Activated T-cell treated with anti-CD3 and anti-CD28 coated beads for 1 hour (primary cell): ENCODE measurements around the gene HEATR1.

Experiments
- DNase-seq: peaks from one replicate; pipeline ENCODE4 v3.0.0-alpha.2; 2020; ENCODE audit warnings: low read depth

HEATR1 gene

DNA sequence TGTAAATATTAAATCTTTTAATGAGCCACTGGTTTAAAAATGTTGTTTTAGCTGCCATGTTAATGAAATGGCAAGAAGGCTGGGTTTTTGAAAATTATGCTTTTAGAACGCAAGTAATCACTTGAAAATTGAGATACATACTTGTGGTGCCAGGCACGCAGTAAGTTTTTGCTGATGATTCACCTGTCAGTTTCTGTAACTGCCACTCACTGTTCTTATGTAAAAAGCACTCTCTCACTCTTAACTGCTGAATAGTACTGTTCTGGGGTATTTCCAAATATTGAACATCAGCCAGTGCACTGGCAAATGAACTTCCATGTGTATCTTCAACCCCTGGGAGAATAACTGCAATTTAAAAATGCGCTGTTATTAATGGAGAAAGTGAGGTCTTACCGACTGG lies 62.6 kb downstream of the HEATR1 start:
- no peak for DNase-seq

DNA sequence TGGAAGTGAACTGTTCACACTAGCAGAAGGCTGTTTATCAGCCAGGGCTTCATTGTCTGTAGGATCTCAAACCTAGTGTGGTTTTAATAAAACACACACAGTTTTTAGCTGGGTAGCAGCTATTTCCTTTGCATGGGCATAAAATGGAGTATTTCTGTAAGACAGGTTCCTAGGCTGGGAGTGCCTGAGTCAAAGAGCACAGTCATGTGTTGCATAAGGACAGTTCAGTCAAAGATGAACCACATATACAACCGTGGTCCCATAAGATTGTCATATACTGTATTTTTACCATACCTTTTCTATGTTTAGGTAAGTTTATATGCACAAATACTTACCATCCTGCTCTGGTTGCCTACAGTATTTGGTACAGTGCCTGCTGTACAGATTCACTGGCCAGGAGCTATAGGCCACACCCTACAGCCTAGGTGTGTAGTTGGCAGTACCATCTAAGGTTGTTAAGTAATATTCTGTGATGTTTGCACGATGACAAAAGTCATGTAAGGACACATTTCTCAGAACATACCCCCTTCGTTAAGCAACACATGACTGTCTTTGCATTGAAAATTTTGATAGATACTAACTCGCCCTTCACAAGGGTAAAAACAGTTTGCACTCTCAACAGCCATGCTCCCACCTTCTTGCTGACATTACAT lies 63.4 kb downstream of the HEATR1 start:
- DNase-seq, result no peak

DNA sequence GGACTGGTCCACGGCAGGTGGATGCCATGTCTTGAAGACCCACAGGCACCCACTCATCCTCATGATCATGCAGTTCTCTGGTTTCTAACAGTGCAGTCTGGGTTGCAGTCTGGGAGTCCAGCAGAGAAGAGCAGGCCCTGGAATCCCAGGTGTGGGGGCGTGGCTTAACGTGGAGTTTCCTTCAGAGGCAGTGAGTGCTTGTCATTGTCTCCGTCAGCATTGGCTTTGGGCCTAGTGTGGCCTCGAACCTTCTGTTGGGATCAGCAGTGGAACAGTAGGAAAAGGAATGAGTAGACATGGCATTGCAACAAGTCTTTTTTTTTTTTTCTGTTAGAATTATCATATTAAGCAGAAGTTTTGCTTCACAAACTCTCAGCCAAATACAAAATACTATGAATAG lies 67.8 kb downstream of the HEATR1 start:
- DNase-seq, result no peak

DNA sequence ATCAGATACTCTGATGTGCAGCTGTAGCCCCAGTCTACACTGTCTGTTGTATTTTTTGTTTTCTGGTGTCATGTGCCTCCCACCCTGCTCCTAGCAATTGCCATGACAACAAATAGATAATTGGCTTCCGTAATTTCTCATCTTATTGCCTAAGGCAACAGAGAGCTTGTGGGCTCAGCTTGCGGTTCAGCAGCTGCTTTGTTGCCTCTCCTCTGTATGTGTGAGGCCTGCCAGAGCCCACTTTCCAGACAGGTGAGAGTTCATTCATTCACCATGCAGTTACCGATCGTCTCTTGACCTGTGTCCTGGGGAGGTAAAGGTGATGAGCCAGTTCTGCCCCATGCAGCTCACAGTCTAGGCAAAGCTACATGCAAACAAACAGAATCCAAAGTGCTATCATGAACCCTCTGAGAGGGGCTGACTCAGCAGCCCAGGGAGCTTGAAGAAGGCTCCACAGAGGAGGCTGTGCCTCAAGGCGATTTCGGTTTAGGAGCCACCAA lies 68.6 kb downstream of the HEATR1 start:
- DNase-seq, result no peak

DNA sequence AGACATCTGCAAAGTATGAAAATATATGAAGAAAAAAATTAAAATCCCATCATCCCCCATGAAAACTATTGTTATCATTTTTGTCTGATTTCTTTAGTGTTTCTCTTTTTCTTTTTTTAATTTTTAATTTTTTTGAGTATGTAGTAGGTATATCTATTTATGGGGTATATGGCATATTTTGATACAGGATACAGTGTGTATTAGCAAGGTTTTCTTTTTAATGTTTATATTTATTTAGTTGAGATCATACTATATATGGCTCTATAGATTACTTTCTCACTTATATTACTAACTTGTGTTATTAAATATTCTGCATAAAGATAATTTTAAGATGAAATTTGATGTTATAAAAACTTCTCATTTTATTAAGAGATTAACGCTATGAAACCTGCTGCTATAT lies 69.1 kb downstream of the HEATR1 start:
- no peak for DNase-seq

DNA sequence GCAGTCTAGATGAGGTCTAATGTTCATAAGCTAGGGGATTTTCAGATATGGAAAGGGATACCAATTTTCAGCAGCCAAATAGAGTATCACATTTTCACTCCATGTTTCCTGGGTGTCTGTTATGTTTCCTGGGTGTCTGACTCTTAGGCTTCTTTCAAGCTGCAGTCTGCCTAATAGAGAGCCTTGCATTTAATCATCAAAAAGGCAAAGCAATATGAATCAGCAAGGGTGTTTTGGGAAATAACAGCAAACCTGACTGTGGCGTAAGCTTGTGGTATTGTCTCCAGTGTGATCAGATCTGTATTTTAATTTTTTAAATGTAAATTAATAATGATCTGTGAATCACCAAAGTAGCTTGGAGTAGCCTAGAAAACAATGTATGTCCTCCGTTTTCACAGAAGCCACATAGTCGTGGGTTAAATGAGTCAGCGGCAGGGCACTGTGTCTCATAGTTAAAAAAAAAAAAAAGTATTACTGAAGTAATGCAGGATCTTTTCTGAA lies 70.1 kb downstream of the HEATR1 start:
- DNase-seq, result no peak

DNA sequence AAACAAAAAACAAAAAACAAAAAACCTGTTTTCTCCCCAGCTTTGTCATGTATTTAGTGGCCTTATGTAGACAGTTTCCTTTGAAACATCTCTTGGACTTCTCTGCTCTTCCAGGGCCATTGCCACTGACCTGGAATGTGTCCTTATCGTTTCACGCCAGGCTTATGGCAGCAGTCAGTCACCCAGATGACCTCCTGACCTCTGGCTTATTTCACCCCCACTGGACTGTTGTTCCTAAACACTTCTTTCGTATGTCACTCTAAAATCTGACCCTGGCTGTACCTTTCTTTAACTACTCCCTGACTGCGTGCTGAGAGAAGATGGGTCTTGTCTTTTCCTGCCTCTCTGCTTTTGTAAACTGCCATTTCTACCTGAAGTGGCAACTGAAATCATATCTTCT lies 71.5 kb downstream of the HEATR1 start:
- DNase-seq, result no peak

DNA sequence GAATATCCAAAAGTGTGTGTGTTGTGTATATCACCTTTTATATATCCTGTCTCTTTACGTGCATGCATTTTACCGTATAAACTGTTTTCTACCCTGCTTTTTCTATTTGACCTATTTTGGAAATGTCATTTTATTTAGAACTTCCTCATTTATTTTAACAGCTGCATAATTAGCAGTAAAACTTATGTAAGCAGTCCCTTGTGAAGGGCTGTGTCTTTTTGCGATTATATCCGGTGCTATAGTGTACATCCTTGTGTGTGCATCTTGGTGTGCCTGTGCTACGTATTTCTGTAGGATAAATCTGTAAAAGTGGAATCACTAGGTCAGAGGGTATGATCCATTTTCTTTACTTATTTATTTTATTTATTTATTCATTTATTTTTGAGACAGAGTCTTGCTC lies 73.4 kb downstream of the HEATR1 start:
- DNase-seq, result no peak

DNA sequence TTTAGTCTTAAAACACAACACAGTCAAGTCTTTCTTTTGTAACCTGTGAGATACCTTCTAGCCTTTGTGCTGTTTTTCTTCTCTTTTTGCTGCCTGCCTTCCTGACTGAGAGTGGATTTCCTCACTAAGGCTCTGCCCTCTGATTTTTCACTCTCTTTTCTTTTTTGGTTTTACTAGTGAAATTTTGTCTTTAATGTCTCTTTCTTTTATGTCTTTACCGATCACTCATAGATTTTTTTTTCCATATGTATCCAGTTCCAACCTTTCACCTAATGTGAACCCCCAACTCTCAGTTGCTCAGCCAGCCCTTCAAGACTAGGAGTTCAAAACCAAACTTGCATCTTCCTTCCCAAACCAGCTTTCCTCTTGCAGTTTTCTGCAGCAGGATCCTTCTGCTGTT lies 74.0 kb downstream of the HEATR1 start:
- DNase-seq, result no peak

DNA sequence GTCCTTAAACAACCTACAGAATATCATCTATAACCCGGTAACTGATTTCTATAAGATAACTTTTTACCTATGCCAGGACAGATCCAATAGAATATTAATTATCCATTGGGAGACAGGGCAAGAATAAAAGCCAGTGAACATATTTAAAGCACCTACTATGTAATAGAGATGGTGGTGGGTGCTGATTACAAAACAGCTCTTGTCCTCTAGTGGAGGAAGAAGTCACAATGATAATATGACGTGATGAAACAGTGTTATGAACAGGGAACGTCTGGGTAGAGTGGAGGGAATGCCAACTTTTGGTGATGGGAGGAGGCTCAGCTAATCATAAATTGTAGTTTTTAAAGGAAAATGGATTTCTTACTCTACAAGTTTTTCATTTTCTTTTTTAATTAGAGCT lies 78.2 kb downstream of the HEATR1 start:
- no peak for DNase-seq

DNA sequence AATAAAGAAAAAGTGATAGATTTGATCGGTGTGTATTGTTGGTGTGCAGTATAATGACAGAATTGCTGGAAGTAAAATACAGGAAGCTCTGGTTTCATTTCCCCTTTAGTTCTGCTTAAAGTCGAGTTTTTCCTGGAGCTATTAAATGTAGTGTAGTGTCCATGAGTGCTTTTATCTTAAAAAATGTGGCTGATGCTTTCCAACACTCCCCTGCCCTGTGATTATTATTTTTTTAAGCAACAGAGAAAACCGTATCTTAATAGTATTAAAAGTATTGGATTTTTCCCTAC lies 79.5 kb downstream of the HEATR1 start:
- no peak for DNase-seq

DNA sequence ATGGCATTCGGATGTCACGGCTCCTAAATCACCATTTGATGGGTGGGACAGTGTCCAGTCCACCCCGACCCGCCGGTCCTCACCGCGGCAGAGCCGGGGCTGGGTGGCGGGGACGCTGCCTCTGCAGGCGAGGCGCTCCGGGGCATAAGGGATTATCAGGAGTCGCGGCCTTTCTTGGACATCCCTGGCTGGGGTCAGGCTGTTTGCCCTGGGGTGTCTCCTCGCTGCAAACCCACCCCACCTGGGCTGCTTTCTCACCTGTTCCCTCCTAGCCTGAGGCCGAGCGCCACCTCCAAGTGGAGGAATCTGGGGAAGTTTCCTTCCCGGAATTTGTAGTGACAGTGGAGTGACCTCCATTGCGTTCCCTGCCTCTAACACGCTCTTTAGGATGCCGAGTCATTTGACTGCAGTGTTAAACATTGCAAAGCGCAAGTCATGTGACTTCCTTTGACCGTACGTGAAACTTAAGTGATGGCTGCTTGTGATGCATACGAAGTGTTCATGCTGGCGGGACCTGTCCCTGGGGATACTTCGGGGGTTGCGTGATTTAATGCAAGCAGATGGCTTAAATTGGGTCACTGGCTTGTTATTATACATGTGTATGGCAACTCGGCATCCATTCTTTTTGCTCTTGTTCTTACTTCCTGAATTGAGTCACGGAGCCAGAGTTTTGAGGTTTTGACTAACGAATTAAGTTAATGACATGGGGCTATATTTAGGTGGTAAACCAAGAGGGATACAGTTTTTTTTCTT lies 80.0 kb downstream of the HEATR1 start:
- peak; percentile 26 for DNase-seq

DNA sequence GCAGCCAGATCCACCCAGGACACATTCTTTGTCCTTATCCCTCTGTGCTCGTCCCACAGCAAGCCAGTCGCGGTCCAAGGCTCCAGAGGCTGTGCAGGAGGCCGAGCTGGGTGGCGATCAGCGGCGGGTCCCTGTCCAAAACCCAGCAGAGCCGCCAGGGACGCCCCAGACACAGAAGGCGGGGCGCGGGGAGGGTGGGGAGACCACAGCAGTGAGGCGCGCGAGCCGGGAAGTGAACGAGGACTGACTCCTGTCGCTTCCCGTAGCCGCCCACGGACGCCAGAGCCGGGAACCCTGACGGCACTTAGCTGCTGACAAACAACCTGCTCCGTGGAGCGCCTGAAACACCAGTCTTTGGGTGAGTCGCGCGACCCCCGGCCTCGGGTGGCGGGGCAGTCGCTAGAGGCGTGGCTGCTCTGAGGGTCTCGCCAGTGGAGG lies 80.6 kb downstream of the HEATR1 start, which contains the start of gene LGALS8:
TSS of gene LGALS8 (plus strand) at position 279 of the 438 bp plus-strand sequence. CDS start 2,089 bp downstream, outside the sequence.
- DNase-seq, result peak; percentile 78

DNA sequence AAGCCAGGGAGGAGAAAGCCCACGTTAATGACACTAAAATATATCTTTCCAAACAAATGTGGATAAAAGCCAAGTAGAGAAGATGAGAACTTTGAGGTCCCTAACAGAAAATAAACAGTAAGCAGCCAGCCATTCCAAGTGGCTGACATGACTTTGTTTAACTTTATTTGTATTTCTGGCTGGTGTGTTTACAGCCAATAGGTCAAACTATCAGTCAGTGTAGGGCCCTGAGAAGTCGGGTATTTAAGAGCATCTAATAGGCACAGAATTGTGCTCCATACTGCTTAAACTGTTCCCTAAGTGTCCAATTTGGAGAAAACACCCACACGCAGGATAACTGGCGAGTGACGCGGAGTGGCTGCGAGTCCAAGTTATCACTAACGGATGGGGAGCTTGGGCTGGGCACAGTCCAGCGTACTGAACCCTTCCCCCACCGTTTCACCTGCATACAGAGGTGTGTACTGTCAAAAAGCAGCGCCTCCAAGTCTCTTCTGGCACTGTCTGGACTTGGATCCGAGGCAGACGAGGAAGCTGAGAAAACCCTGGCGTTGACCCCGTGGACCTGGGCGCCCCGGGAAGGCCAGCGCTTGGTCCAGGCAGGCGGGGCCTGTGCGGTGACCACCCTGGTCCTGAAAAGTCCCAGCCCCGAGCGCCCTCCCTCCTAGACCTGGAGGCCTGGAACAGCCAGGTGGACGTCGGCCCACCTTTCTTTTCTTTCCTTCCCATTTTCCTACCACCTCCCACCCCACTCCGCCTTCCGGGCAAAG lies 81.2 kb downstream of the HEATR1 start:
- DNase-seq, result no peak

DNA sequence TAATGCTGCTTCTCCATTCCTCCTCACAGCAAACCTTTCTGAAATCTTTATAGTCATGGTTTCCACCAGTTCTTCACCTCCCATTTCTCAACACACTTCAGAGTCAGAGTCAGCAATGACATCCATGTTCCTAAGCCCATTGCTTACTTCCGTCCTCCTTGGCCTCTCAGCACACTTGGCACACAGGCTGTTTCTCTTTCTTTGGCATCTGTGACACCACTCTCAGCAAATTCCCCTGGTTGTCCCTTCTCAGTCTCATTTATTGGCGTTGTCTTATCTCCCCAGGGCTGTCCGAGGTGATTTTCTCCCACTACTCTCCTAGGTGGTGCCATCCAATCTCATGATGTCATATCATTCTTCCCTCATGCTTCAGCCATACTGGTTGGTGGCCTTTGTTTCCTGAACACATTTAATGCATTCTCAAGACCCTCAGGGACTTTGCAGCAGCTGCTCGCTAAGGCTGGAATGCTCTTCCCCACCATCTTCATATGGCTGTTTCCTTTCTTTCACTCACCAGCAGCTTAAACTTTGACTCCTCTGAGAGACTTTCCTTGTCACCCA lies 83.8 kb downstream of the HEATR1 start:
- DNase-seq, result no peak

DNA sequence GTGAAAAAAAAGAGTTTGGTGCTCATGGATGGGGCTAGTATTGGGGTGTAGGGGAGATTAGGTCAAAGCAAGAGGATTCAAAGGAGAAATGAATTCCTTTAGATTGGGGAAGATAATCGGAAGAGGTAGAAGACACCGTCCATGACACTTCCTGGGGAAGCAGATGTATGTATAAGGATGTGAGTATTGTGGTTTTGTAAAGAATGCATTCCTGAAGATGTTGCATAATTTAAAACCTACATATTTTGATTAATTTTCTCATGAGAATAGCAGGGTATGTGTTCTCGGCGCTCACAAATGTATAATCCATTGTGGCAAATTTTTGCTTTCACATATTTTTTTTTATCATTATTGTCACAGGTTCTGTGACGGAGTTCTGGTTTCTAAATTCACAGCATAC lies 86.0 kb downstream of the HEATR1 start:
- DNase-seq, result no peak

DNA sequence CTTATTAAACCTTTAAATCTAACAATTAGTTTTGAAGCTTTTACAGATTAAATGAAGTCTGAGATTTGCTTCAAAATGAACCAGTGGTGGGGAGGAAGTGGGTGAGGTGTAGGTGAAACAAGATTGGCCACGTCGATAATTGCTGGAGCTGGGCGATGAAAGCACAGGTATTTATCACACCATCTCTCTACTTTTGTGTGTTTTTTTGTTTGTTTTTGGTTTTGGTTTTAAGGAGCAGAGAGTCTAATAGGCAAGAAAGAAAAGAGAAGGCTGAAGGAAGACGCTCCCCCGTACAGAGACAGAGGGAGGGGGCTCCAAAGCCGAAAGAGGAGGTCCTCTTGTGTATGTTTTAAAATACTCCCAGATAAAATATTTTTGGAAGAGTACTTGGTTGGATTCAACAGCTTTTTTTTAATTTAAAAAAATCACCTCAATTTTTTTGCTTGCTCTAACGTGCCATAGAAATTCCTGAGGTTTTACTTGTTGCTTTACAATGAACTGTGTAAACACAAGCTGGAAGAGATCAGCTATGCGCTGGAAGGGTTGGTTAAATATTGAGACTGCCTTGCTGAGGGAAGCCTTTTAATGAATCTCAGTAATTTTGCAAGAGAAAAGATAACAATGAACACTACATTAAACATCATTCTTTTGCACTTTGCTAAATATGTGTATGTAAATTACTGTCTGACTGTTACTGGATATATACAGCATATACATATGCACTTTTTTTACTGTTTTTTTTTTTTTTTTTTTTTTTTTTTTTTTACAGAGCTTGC lies 87.2 kb downstream of the HEATR1 start:
- DNase-seq, result no peak

DNA sequence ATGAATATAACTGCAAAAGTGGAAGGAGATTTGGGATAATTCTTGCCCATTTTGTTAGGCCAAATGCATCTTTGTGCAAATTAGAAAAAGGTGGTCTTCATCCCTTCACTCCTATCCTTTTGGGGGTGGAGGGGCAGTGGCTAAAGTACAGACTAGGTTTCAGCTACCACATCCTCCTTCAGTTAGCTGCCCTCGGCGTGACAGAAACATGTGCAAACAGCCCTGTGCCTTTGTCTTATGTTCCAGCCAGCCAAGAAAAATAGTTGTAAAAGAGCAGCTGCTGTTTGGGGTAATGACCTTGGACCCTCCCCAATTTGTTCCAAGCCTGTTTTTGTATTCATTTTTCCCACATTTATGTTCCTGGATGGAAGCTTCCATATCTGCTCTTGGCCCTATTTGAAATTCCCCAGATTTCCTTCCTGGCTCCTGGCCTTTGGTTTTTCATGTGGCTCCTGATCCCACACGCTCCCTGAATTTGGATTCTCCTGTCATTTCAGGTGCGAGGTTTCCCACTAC lies 88.8 kb downstream of the HEATR1 start:
- no peak for DNase-seq

DNA sequence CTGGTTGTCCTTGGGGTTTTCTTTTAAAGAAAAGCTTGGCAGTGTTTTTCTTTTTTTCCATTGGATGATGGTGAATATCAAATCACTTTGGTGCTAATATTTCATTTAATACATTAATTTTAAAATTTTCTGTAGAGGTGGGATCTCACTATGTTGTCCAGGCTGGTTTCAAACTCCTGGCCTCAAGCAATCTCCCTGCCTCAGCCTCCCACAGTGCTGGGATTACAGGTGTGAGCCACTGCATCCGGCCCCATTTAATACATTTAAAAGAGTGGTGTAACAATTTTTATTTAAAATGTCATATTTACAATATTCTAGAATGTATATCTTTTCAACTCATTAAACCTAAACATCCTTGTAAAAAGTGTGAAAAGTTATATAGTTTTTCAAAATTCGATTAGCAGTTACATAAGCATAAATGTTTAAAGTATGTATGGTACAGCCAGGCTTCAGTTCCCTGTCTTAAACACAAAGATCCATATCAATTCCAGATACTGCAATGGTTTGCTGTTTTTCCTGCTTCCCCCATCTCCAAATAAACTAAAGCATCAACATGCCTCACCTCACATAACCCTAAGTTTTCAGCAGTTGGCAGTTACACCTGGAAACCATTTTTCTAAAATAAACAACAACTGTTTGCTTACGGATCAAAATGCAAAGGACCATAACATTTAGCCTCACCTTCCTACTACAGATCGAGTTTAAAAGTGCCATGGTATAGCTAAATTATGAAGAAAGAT lies 89.4 kb downstream of the HEATR1 start:
- DNase-seq, result no peak

DNA sequence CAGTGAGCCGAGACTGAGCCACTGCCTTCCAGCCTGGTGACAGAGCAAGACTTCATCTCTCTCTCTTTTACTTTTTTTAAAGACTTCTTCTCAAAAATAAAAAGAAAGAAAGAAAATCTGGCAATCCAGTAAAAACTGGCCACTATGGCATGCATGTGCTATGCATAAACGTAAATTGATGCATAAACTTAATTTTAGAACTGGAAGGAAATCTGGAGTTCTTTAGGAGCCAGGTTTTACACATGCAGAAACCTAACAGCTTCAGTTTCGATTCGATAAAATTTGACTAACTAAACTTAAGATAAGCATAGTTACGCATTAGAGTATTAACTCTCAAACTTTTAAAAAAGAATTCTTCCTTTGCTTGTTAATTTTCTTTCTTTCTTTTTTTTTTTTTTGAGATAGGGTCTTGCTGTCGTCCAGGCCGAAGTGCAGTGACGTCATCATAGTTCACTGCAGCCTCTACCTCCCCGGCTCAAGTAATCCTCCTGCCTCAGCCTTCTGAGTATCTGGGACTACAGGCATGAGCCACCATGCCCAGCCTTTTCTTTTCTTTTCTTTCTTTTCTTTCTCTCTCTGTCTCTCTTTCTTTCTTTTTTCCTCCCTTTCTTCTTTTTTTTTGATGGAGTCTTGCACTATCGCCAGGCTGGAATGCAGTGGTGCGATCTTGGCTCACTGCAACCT lies 92.4 kb downstream of the HEATR1 start:
- DNase-seq, result no peak
